Muscle layer of duodenum (tissue), 2 donors: ENCODE measurements around the gene ASH1L.
"Not testable (repeated sequence)": the region's sequence is repeated elsewhere in the genome, so short reads cannot be mapped to it uniquely, and the experiment has no call there.

Experiments used
- H3K27ac ChIP-seq: one replicate; pipeline ENCODE4 v1.7.0; 2013; ENCODE audit warnings: mild to moderate bottlenecking, low read length
- H3K27me3 ChIP-seq: one replicate; pipeline ENCODE4 v1.7.0; 2013; ENCODE audit warnings: low read depth, mild to moderate bottlenecking, control low read depth, low read length
- H3K36me3 ChIP-seq, 2 donors: one replicate each; pipeline ENCODE4 v1.7.0; 2013; ENCODE audit warnings: low read length in 2 of 2, control low read depth in 1 of 2, mild to moderate bottlenecking in 1 of 2; ENCODE audit not compliant: insufficient read depth in 2 of 2, control insufficient read depth in 1 of 2
- H3K4me1 ChIP-seq, 2 donors: one replicate each; pipeline ENCODE4 v1.7.0; 2013; ENCODE audit warnings: low read length in 2 of 2, mild to moderate bottlenecking in 2 of 2, control low read depth in 1 of 2, moderate library complexity in 1 of 2; ENCODE audit not compliant: insufficient read depth in 2 of 2, control insufficient read depth in 1 of 2
- H3K4me3 ChIP-seq, 2 donors: one replicate each; pipeline ENCODE4 v1.7.0; 2013; ENCODE audit warnings: low read length in 2 of 2, low read depth in 1 of 2, mild to moderate bottlenecking in 1 of 2
- H3K9me3 ChIP-seq, 2 donors: one replicate each; pipeline ENCODE4 v1.7.0; 2013; ENCODE audit warnings: low read length in 2 of 2, control low read depth in 1 of 2, mild to moderate bottlenecking in 1 of 2; ENCODE audit not compliant: control insufficient read depth in 1 of 2
- donor health status: healthy.

ASH1L gene

GRCh38 chr1:155514582-155515187 lies 47.9 kb downstream of the ASH1L start:
- H3K4me3 ChIP-seq, result no peak overlapping the region
- peaks cover 0 to 3% of the 10 kb centered on the region in 2 donors for H3K4me1 ChIP-seq
- no peak overlapping the region for H3K27ac ChIP-seq
- H3K27me3 ChIP-seq, result no peaks in the 10 kb centered on the region
- H3K9me3 ChIP-seq, result no peaks in the 10 kb centered on the region
- peaks cover 0 to 8% of the 10 kb centered on the region in 2 donors for H3K36me3 ChIP-seq

- H3K9me3 ChIP-seq, result no peaks in the 10 kb centered on the region
- peaks cover 0 to 3% of the 10 kb centered on the region in 2 donors for H3K4me1 ChIP-seq
- peaks cover 0 to 4% of the 10 kb centered on the region in 2 donors for H3K36me3 ChIP-seq
- no peak overlapping the region for H3K27ac ChIP-seq
- no peaks in the 10 kb centered on the region for H3K27me3 ChIP-seq
- no peak overlapping the region for H3K4me3 ChIP-seq
Measured at GRCh38 chr1:155513300-155513916, 49.2 kb downstream of the ASH1L start.

GRCh38 chr1:155511385-155511784 lies 51.2 kb downstream of the ASH1L start:
- not testable (repeated sequence) for H3K27me3 ChIP-seq, H3K4me3 ChIP-seq, H3K9me3 ChIP-seq, H3K27ac ChIP-seq, H3K36me3 ChIP-seq
- peaks cover 0 to 15% of the 10 kb centered on the region in 2 donors for H3K4me1 ChIP-seq

- Histone ChIP-seq H3K27ac (no peak overlapping the region), H3K4me3 (no peak overlapping the region), H3K4me1 (peaks cover 0 to 20% of the 10 kb centered on the region in 2 donors), H3K9me3 (no peaks in the 10 kb centered on the region), H3K36me3 (no peaks in the 10 kb centered on the region), H3K27me3 (no peaks in the 10 kb centered on the region)
Measured at GRCh38 chr1:155509064-155509463, 53.5 kb downstream of the ASH1L start.

- Histone ChIP-seq H3K9me3 (no peaks in the 10 kb centered on the region), H3K27me3 (no peaks in the 10 kb centered on the region), H3K4me3 (no peak overlapping the region), H3K4me1 (peaks cover 0 to 27% of the 10 kb centered on the region in 2 donors), H3K27ac (no peak overlapping the region), H3K36me3 (no peaks in the 10 kb centered on the region)
Measured at GRCh38 chr1:155507945-155508344, 54.7 kb downstream of the ASH1L start.

- not testable (repeated sequence) for H3K9me3 ChIP-seq, H3K4me3 ChIP-seq, H3K27me3 ChIP-seq, H3K27ac ChIP-seq, H3K36me3 ChIP-seq
- peaks cover 0 to 28% of the 10 kb centered on the region in 2 donors for H3K4me1 ChIP-seq
Measured at GRCh38 chr1:155505963-155506362, 56.6 kb downstream of the ASH1L start.

GRCh38 chr1:155504207-155504606 lies 58.4 kb downstream of the ASH1L start:
- Histone ChIP-seq H3K36me3 (no peaks in the 10 kb centered on the region), H3K4me3 (no peak overlapping the region), H3K9me3 (no peaks in the 10 kb centered on the region), H3K27me3 (no peaks in the 10 kb centered on the region), H3K27ac (no peak overlapping the region), H3K4me1 (peaks cover 10 to 43% of the 10 kb centered on the region in 2 donors)

GRCh38 chr1:155499953-155500639 lies 62.5 kb downstream of the ASH1L start:
- H3K4me1 ChIP-seq, result peaks cover 10 to 32% of the 10 kb centered on the region in 2 donors
- no peaks in the 10 kb centered on the region for H3K9me3 ChIP-seq
- H3K36me3 ChIP-seq, result no peaks in the 10 kb centered on the region
- no peaks in the 10 kb centered on the region for H3K27me3 ChIP-seq
- peak overlapping the region; percentile 39 for H3K27ac ChIP-seq
- peak overlapping the region in 1 of 2 donors; percentile 13 for H3K4me3 ChIP-seq

- no peak overlapping the region for H3K27ac ChIP-seq
- no peaks in the 10 kb centered on the region for H3K9me3 ChIP-seq
- no peaks in the 10 kb centered on the region for H3K27me3 ChIP-seq
- peaks cover 10 to 35% of the 10 kb centered on the region in 2 donors for H3K4me1 ChIP-seq
- H3K36me3 ChIP-seq, result no peaks in the 10 kb centered on the region
- H3K4me3 ChIP-seq, result no peak overlapping the region
Measured at GRCh38 chr1:155499263-155499662, 63.3 kb downstream of the ASH1L start.

- not testable (repeated sequence) for H3K27ac ChIP-seq, H3K9me3 ChIP-seq, H3K4me3 ChIP-seq, H3K4me1 ChIP-seq, H3K27me3 ChIP-seq, H3K36me3 ChIP-seq
Measured at GRCh38 chr1:155493595-155493994, 69.0 kb downstream of the ASH1L start.

GRCh38 chr1:155488419-155488818 lies 74.2 kb downstream of the ASH1L start:
- not testable (repeated sequence) for H3K4me1 ChIP-seq, H3K27ac ChIP-seq, H3K27me3 ChIP-seq, H3K9me3 ChIP-seq, H3K4me3 ChIP-seq, H3K36me3 ChIP-seq
